HCT116 (cell line): Measurements from ENCODE around the gene THRA. TPM values are rescaled to one million over a fixed set of nuclear protein-coding genes. Genes with fewer than 3 reads are reported as not detected.

ENCODE experiments used
- ATAC-seq: fragments of 200-7000 bp; cut with Tn5 transposase; 2 replicates; pipeline ENCODE4 v1.9.1; 2020; ENCODE audit warnings: mild to moderate bottlenecking, moderate library complexity
- BruUV-seq: library from RNA; stranded (reverse); fragments of 400-500 nt; replicated peaks from 2 replicates; lab custom pipeline; 2021; lab: Mats Ljungman, UMichigan
- CTCF ChIA-PET: fragments of 300-600 bp; sonication (Branson Sonifier 250); formaldehyde crosslinking; loops from one replicate; lab custom pipeline; 2021; ENCODE audit warnings: antibody characterized with exemption; lab: Charles Lee
- POLR2A ChIA-PET: fragments of 300-600, 350-600 bp; sonication (Branson Sonifier 250); formaldehyde crosslinking; loops from one replicate; lab custom pipeline; 2021; ENCODE audit warnings: antibody characterized with exemption; lab: Charles Lee
- RAD21 ChIA-PET, 2 experiments: fragments of 300-600 bp; sonication (Branson Sonifier 250); formaldehyde crosslinking; loops; one replicate each; lab custom pipeline; 2023; ENCODE audit warnings: low total read pairs in 2 of 2; ENCODE audit not compliant: uncharacterized antibody in 2 of 2, unreplicated experiment in 2 of 2, low non-redundant PET in 1 of 2; lab: Charles Lee
- DNase-seq: peaks from one replicate; pipeline ENCODE4 v3.0.0-alpha.2; 2010; ENCODE audit warnings: low read depth, low spot score
- H2AFZ ChIP-seq: fragments of 200-600 bp; shearing (Covaris generic), sonication (generic); 2 replicates; pipeline ENCODE4 v1.6.1; 2017; ENCODE audit warnings: low read depth, mixed run types, mixed read lengths, antibody characterized with exemption, low read length; ENCODE audit not compliant: poor library complexity, severe bottlenecking
- H3K27ac ChIP-seq: 2 replicates; pipeline ENCODE4 v1.5.1; 2012; ENCODE audit warnings: low read depth, low read length
- H3K27me3 ChIP-seq: fragments of 200-600 bp; sonication (generic); 2 replicates; pipeline ENCODE4 v1.6.1; 2016; ENCODE audit warnings: mixed run types, low read length, mixed read lengths; ENCODE audit not compliant: insufficient read depth
- H3K36me3 ChIP-seq, 2 experiments: fragments of 200-500 bp in 1 of 2; fragments of 200-600 bp in 1 of 2; sonication (Bioruptor generic) in 1 of 2; sonication (generic) in 1 of 2; 2 replicates each; pipeline versions ENCODE4 v1.5.1 to v1.6.1; 2014 to 2016; ENCODE audit warnings: low read length in 2 of 2, inconsistent platforms in 1 of 2, mixed read lengths in 1 of 2, mixed run types in 1 of 2; ENCODE audit not compliant: insufficient read depth in 2 of 2, control insufficient read depth in 1 of 2
- H3K4me1 ChIP-seq, 2 experiments: fragments of 200-600 bp in 1 of 2; sonication (generic) in 1 of 2; 2 replicates each; pipeline versions ENCODE4 v1.5.1 to v1.6.1; 2012 to 2017; ENCODE audit warnings: low read length in 2 of 2, inconsistent platforms in 1 of 2, mild to moderate bottlenecking in 1 of 2, mixed read lengths in 1 of 2, mixed run types in 1 of 2, moderate library complexity in 1 of 2; ENCODE audit not compliant: insufficient read depth in 2 of 2, control insufficient read depth in 1 of 2
- H3K4me2 ChIP-seq: fragments of 200-600 bp; sonication (generic); 2 replicates; pipeline ENCODE4 v1.6.1; 2017; ENCODE audit warnings: mixed run types, low read length, mixed read lengths
- H3K4me3 ChIP-seq, 2 experiments: fragments of 200-600 bp in 1 of 2; sonication (generic) in 1 of 2; replicated peaks in 1 of 2; 2 replicates each; pipeline ENCODE4 v1.5.1; 2011 to 2016; ENCODE audit warnings: low read length in 2 of 2, control low read depth in 1 of 2, low read depth in 1 of 2, mild to moderate bottlenecking in 1 of 2, mixed read lengths in 1 of 2, mixed run types in 1 of 2
- H3K79me2 ChIP-seq: fragments of 200-600 bp; sonication (generic); 2 replicates; pipeline ENCODE4 v1.6.1; 2017; ENCODE audit warnings: mild to moderate bottlenecking, mixed run types, low read length, moderate library complexity, mixed read lengths; ENCODE audit not compliant: insufficient read depth
- H3K9ac ChIP-seq: fragments of 200-600 bp; sonication (generic); 2 replicates; pipeline ENCODE4 v1.6.1; 2016; ENCODE audit warnings: low read length, mixed read lengths
- H3K9me2 ChIP-seq: fragments of 200-600 bp; sonication (generic), shearing (Covaris generic); 2 replicates; pipeline ENCODE4 v1.6.1; 2017; ENCODE audit warnings: mixed run types, mild to moderate bottlenecking, moderate library complexity; ENCODE audit not compliant: insufficient read depth
- H3K9me3 ChIP-seq, 2 experiments: fragments of 200-500 bp in 1 of 2; fragments of 200-600 bp in 1 of 2; sonication (Bioruptor generic) in 1 of 2; sonication (generic) in 1 of 2; 2 replicates each; pipeline ENCODE4 v1.6.1; 2014 to 2017; ENCODE audit warnings: low read length in 2 of 2, mixed read lengths in 2 of 2, inconsistent platforms in 1 of 2, low read depth in 1 of 2, mild to moderate bottlenecking in 1 of 2, mixed run types in 1 of 2, moderate library complexity in 1 of 2; ENCODE audit not compliant: control insufficient read depth in 1 of 2, insufficient read depth in 1 of 2
- H4K20me1 ChIP-seq: fragments of 200-600 bp; sonication (generic), shearing (Covaris generic); 2 replicates; pipeline ENCODE4 v1.6.1; 2017; ENCODE audit warnings: mixed run types, mild to moderate bottlenecking, moderate library complexity; ENCODE audit not compliant: insufficient read depth
- ATF3 ChIP-seq: IDR thresholded peaks from 2 replicates; pipeline ENCODE4 v1.6.1; 2012
- CBX3 ChIP-seq: IDR thresholded peaks from 2 replicates; pipeline ENCODE4 v1.6.1; 2012; ENCODE audit warnings: low read depth
- CEBPB ChIP-seq: IDR thresholded peaks from 2 replicates; pipeline ENCODE4 v1.6.1; 2012; ENCODE audit warnings: low read depth
- CTCF ChIP-seq, 3 experiments: fragments of 200-600 bp in 1 of 3; sonication (generic) in 1 of 3; IDR thresholded peaks in 2 of 3; conservative IDR thresholded peaks in 1 of 3; 2 replicates each; pipeline ENCODE4 v1.5.1; 2012 to 2017; ENCODE audit warnings: low read depth in 2 of 3, low read length in 2 of 3, antibody characterized with exemption in 1 of 3, borderline replicate concordance in 1 of 3, control low read depth in 1 of 3, mild to moderate bottlenecking in 1 of 3, mixed read lengths in 1 of 3, mixed run types in 1 of 3, moderate library complexity in 1 of 3; ENCODE audit not compliant: insufficient read depth in 1 of 3
- EGR1 ChIP-seq: IDR thresholded peaks from 2 replicates; pipeline ENCODE4 v1.6.1; 2012; ENCODE audit warnings: low read depth
- EZH2 ChIP-seq: fragments of 200-600 bp; sonication (generic); IDR thresholded peaks from 2 replicates; pipeline ENCODE4 v1.6.1; 2017; ENCODE audit warnings: antibody characterized with exemption, mixed run types
- FOSL1 ChIP-seq: IDR thresholded peaks from 2 replicates; pipeline ENCODE4 v1.6.1; 2012; ENCODE audit warnings: low read depth
- JUND ChIP-seq: IDR thresholded peaks from 2 replicates; pipeline ENCODE4 v1.6.1; 2012
- POLR2AphosphoS5 ChIP-seq: IDR thresholded peaks from 2 replicates; pipeline ENCODE4 v1.6.1; 2011; ENCODE audit warnings: mild to moderate bottlenecking, low read depth, low read length, moderate library complexity
- RAD21 ChIP-seq: IDR thresholded peaks from 2 replicates; pipeline ENCODE4 v1.6.1; 2012; ENCODE audit warnings: low read depth, mild to moderate bottlenecking
- SIN3A ChIP-seq: IDR thresholded peaks from 2 replicates; pipeline ENCODE4 v1.6.1; 2012; ENCODE audit warnings: low read depth
- SP1 ChIP-seq: IDR thresholded peaks from 2 replicates; pipeline ENCODE4 v1.6.1; 2012; ENCODE audit warnings: low read depth
- SRF ChIP-seq: IDR thresholded peaks from 2 replicates; pipeline ENCODE4 v1.6.1; 2012; ENCODE audit warnings: low read depth
- TCF7L2 ChIP-seq: IDR thresholded peaks from 2 replicates; pipeline ENCODE4 v1.7.0; 2011; ENCODE audit warnings: borderline replicate concordance, inconsistent platforms; ENCODE audit not compliant: insufficient read depth, insufficient read length; ENCODE audit errors: extremely low read depth
- ZBTB33 ChIP-seq: IDR thresholded peaks from 2 replicates; pipeline ENCODE4 v1.6.1; 2011; ENCODE audit warnings: mild to moderate bottlenecking, low read length, moderate library complexity; ENCODE audit not compliant: insufficient replicate concordance; ENCODE audit errors: extremely low read depth
- ZFX ChIP-seq: fragments of 450-650 bp; IDR thresholded peaks from 2 replicates; pipeline ENCODE4 v1.6.1; 2017
- ZNF274 ChIP-seq: fragments of 200-500 bp; sonication (Bioruptor generic); IDR thresholded peaks from 2 replicates; pipeline ENCODE4 v1.6.1; 2014; ENCODE audit warnings: mild to moderate bottlenecking, low read depth, low read length, inconsistent platforms
- intact Hi-C: fragments of 100-400 bp; cut with micrococcal nuclease; formaldehyde crosslinking; loops from 2 replicates; pipeline ENCODE4 v1.10.0; 2022
- total RNA-seq: library from RNA; stranded (reverse); gene quantifications from one replicate; pipeline ENCODE4 v1.2.1, GENCODE V29; 2021; ENCODE audit not compliant: unreplicated experiment
- TF ChIP-seq, protein P1 (sequence below): IDR thresholded peaks from 2 replicates; pipeline ENCODE4 v1.6.1; 2012

Gene THRA
- total RNA-seq, 1 experiment from 2014 or later: 23.3 TPM

GRCh38 chr17:40103071-40103661 is 40.4 kb downstream of the THRA start (continued):
- TF ChIP-seq CTCF (IDR thresholded peaks at IDR 0.05 in 2 of 3, conservative IDR thresholded peaks at IDR 0.05 in 1 of 3; ENCODE audit: borderline replicate concordance in 1 of 3, insufficient read depth in 1 of 3, low read depth in 2 of 3, low read length in 2 of 3) (no peak), ZNF274 (no peak), ZFX (no peak), RAD21 (no peak), FOSL1 (no peak)

DNA sequence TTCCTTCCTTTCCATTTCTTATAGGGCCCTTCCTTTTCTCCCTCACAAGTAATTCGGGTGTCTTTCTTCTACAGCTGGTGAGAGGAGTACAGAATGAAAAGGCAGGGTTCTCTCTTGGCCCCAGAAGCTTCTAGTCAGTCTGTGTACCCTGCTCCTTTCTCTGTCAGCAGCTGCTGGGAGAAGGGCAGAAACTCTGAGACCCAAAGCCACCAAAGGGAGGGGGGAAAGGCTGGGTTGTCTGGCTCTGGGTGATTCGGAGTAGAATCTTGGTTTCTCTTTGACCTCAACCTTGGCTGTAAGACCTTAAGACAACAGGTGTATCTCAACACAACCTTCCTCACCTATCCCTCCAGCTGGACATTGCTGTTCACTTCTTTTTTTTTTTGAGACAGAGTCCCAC is 40.9 kb downstream of the THRA start:
- ATAC-seq (no peak), DNase-seq (no peak)
- Histone ChIP-seq H3K4me1 (peaks cover 41 to 85% of the 10 kb centered on the region in 2 experiments), H4K20me1 (no peaks in the 10 kb centered on the region), H3K4me3 (no peak overlapping the region), H3K27ac (no peak overlapping the region), H3K4me2 (peak overlapping the region; percentile 45), H3K79me2 (peaks cover 12% of the 10 kb centered on the region), H3K9me3 (no peaks in the 10 kb centered on the region), H2AFZ (no peak overlapping the region), H3K27me3 (no peaks in the 10 kb centered on the region), H3K36me3 (no peaks in the 10 kb centered on the region), H3K9me2 (no peaks in the 10 kb centered on the region), H3K9ac (peak overlapping the region; percentile 36; the same call in 1 of the 2 replicates)
- ChIA-PET CTCF (interaction anchor here (1.8 kb wide), 1 partner anchor 9 kb away, joined by 16 read pairs; no protein-coding TSS in a partner anchor), POLR2A (interaction anchor here (1.0 to 7.6 kb wide), 2 partner anchors 7 to 36 kb away, joined by 3 to 160 read pairs; partner anchors contain the start of gene CASC3), RAD21 (interaction anchor here in 1 of 2 experiments (1.2 kb wide), 1 partner anchor 9 kb away, joined by 4 read pairs; no protein-coding TSS in a partner anchor)
- intact Hi-C loops: no loop called here
- BruUV-seq: no TSS peak
- no peak for TF ChIP-seq ATF3
- TF ChIP-seq RAD21: no peak
- TF ChIP-seq CEBPB: no peak
- no peak for TF ChIP-seq ZNF274
- TF ChIP-seq, protein P1, sequence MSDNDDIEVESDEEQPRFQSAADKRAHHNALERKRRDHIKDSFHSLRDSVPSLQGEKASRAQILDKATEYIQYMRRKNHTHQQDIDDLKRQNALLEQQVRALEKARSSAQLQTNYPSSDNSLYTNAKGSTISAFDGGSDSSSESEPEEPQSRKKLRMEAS: no peak
- TF ChIP-seq EZH2: no peak
- no peak for TF ChIP-seq JUND
- TF ChIP-seq FOSL1: no peak
- TF ChIP-seq ZBTB33: no peak
- no peak for TF ChIP-seq SP1
- TF ChIP-seq CBX3: no peak
- TF ChIP-seq TCF7L2: no peak
- TF ChIP-seq POLR2AphosphoS5: no peak
- no peak for TF ChIP-seq EGR1
- no peak for TF ChIP-seq SRF
- no peak for TF ChIP-seq SIN3A
